Testis (tissue), 2 donors: ENCODE measurements around the gene PARP9.

Source experiments
- CTCF ChIP-seq, 3 experiments: fragments of 450-650 bp in 2 of 3; fragments of 200-600 bp in 1 of 3; sonication (generic) in 1 of 3; IDR thresholded peaks; one replicate each; pipeline ENCODE4 v1.5.1; 2016 to 2019; ENCODE audit warnings: antibody characterized with exemption in 3 of 3, mild to moderate bottlenecking in 2 of 3, moderate library complexity in 1 of 3
- POLR2A ChIP-seq: fragments of 450-650 bp; IDR thresholded peaks from one replicate; pipeline ENCODE4 v1.6.1; 2017; ENCODE audit warnings: antibody characterized with exemption, mild to moderate bottlenecking, moderate library complexity

- no peak for TF ChIP-seq CTCF (IDR thresholded peaks at IDR 0.05)
- no peak for TF ChIP-seq POLR2A
Measured at GRCh38 chr3:122577409-122578031, 13.4 kb upstream of the PARP9 start, which contains the start of gene PARP15.
